Urinary bladder (tissue), 4 donors: ENCODE results near the gene SPTSSB. TPM values are rescaled to one million over a fixed set of nuclear protein-coding genes. Genes with fewer than 3 reads are reported as not detected.

Experiments
- DNase-seq: peaks from one replicate; pipeline ENCODE4 v3.0.0-alpha.2; 2015; ENCODE audit errors: extremely low spot score
- H3K27ac ChIP-seq: one replicate; pipeline ENCODE4 v1.5.1; 2013; ENCODE audit warnings: low read depth, mild to moderate bottlenecking, moderate library complexity
- H3K36me3 ChIP-seq: one replicate; pipeline ENCODE4 v1.6.1; 2013; ENCODE audit warnings: mild to moderate bottlenecking, moderate library complexity; ENCODE audit not compliant: insufficient read depth
- H3K4me1 ChIP-seq: one replicate; pipeline ENCODE4 v1.6.1; 2013; ENCODE audit warnings: mild to moderate bottlenecking, moderate library complexity; ENCODE audit not compliant: insufficient read depth
- H3K4me3 ChIP-seq: one replicate; pipeline ENCODE4 v1.5.1; 2013; ENCODE audit warnings: low read depth, low read length
- WGBS: extraction: QIAGEN DNeasy Blood & Tissue Kit; methylation state at CpG from one replicate; pipeline ENCODE4 v1.1.7; 2013; 5-methylcytosine and 5-hydroxymethylcytosine counted together
- polyA plus RNA-seq: library from polyadenylated mRNA; stranded (reverse); fragments of 200-250 nt; gene quantifications from one replicate; pipeline ENCODE4 v1.2.3, GENCODE V29; 2013
- total RNA-seq: library from RNA; depleted of rRNA; stranded (reverse); fragments of >200 nt; gene quantifications from one replicate; pipeline ENCODE4 v1.2.3, GENCODE V29; 2014
- donor health status: healthy with polysubstance abuse.
- donor health status: healthy.

Gene SPTSSB
- total and polyA plus RNA-seq, 2 donors = 11.1 to 74.9 TPM

DNA sequence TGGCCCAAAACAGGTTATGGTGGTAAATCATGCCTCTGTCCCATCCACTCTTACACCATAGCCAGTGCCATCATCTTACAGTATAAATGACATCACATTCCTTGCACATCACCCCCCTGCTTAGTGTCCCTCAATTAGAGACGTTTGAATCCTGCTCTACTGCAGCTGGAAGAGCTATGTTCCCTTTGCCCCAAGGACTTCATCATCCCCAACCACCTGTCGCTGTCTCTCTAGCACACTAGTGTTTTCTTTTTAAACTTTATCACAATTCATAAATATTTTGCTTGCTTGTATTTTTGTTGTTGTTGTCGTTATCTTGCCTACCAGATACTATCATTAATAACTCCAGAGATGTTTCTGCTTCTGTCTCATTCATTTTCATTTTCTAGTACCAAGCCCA lies 28.7 kb downstream of the SPTSSB start:
- Histone ChIP-seq H3K4me3 (no peak overlapping the region), H3K4me1 (no peaks in the 10 kb centered on the region), H3K27ac (no peak overlapping the region), H3K36me3 (peaks cover 4% of the 10 kb centered on the region)
- DNase-seq = no peak
- 73% methylated on average over 3 of the region's 3 CpGs for WGBS

DNA sequence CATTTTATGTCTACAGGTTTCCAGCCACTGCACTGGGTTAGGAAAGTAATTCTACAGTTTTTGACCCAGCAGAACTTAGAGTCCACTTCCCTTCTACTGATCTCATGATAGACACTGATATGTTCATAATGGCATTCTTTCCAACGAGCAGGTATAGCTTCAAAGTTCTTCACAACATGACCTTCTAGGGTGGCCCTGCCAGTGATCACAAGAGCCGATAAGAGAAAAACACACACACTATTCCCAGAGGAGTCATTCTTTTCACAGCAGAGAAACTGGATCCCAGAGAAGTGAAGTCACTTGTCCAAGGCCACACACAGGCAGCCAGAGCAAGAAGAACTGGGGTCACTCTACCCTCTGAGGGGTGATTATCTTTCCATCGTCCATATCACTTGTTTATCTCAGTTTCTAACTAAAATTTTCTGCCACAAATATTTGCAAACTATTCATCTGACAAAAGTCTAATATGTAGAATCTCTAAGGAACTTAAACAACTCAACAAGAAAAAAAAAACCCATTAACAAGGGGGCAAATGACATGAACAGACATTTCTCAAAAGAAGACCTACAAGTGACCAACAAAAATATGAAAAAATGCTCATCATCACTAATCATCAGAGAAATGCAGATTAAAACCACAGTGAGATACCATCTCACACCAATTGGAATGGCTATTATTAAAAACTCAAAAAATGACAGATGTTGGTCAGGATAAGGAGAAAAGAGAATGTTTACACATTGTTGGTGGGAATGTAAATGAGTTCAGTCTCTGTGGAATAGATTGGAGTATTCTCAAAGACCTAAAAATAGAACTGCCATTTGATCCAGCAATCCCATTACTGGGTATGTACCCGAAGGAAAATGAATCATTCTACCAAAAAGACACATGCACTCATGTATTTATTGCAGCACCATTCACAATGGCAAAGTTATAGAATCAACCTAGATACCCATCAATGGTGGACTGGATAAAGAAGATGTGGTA lies 31.5 kb downstream of the SPTSSB start:
- no peak for DNase-seq
- Histone ChIP-seq H3K27ac (no peak overlapping the region), H3K4me3 (no peak overlapping the region), H3K4me1 (no peaks in the 10 kb centered on the region), H3K36me3 (peaks cover 3% of the 10 kb centered on the region)
- 48% methylated on average over 4 of the region's 4 CpGs for WGBS

DNA sequence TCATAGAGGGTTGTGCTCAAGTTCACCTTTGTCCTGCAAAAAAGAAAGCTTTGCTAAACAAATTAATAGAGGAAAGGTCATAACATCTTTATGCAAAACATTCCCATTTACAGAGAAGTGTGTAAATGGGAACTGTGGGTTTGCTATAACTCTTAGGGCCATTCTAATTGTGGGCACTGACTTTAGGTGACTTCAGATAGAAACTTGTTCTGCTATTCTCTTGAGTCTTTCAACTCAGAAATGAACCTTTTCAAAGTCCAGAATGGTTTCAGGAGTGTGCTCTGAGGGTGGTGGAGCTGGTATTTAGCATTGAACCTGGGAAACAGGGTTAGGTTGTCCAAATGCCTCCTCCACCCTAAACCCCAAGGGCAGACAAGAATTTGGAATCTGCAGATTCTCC lies 34.0 kb downstream of the SPTSSB start:
- Histone ChIP-seq H3K4me3 (no peak overlapping the region), H3K4me1 (no peaks in the 10 kb centered on the region), H3K36me3 (peaks cover 3% of the 10 kb centered on the region), H3K27ac (no peak overlapping the region)
- DNase-seq = no peak

DNA sequence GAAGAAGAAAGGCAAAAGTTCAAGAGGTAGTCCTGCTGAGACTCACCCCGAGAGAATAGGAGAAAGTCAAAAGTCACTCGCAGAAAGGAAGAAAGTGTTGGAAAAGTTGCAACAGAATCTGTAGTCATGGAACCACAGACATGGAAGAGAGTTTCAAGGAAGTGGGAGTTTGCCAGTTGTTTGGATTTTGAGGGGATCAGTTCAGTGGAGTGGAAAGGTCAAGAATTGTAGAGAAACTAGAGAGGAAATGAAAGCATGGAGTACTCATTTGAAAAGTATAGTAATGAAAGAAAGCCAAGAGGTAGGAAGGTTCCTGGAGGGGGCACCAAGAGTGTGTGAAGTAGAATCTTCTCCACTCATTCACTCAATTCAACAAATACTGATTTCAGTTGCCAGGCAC lies 34.7 kb downstream of the SPTSSB start:
- Histone ChIP-seq H3K4me1 (no peaks in the 10 kb centered on the region), H3K27ac (no peak overlapping the region), H3K36me3 (no peaks in the 10 kb centered on the region), H3K4me3 (no peak overlapping the region)
- 94% methylated on average over 2 of the region's 2 CpGs for WGBS
- DNase-seq = no peak

DNA sequence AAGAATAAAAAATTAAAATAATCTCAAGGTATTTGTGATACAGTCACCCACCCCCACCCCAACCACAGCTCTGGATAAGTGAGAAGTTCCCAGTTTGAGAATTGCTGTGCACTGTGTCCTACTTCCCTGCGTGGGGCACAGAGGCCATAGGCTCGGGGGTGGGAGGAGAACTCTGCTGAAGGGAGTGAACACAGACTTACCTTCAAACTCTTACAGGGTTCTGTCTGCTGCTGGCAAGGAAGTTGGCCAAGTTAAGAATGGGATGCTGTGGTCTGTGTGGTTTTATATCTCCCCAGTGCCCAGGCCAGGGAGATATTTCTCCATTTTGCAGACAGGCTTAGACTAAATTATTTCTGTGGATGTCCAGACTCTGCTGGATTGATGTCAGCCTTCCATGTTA lies 37.6 kb downstream of the SPTSSB start:
- Histone ChIP-seq H3K4me3 (no peak overlapping the region), H3K4me1 (no peaks in the 10 kb centered on the region), H3K27ac (no peak overlapping the region), H3K36me3 (no peaks in the 10 kb centered on the region)
- DNase-seq = no peak
- 66% methylated on average over 2 of the region's 2 CpGs for WGBS

DNA sequence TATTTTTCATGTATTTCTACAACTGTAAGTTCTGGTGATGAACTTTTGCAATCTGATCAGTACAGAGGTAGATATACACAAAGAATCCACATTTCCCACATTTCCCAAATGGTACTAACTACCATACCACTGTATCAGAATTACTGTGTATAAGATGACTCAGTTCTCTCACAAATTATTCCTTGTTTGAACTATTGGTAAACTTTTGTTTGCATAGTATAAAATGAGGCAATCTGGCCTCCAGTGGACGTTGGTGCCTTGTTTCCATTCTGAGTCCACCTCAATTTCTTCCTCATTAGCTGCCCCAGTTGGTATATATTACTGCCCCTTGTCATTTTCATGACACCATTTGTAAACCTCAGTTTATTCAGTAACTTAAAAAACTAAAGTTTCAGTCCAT lies 38.5 kb downstream of the SPTSSB start:
- no peak for DNase-seq
- H3K4me1 ChIP-seq = no peaks in the 10 kb centered on the region
- WGBS = 33% methylated on average over 1 of the region's 1 CpG

DNA sequence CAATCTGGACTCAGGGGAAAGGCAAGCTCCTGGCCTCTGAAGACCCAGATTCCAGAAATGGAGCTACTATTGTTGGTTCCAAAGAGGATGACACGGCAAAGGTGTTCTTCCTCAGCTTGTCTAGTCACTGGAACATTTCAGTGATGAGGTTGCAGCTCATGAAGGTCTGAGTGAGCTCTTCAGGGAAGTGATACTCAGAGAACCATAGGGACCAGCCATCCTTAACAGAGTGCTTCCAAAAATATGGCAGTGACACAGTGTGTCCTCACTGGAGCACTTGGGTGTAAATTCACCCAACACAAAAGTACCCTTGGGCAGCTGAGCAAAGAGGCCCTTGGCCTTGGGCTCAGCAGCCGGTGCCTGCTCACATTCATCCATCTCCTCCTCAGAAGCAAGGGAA lies 46.3 kb downstream of the SPTSSB start:
- no peak overlapping the region for H3K4me3 ChIP-seq
- H3K27ac ChIP-seq = no peak overlapping the region
- 87% methylated on average over 2 of the region's 2 CpGs for WGBS
- no peaks in the 10 kb centered on the region for H3K36me3 ChIP-seq
- no peak for DNase-seq
- no peaks in the 10 kb centered on the region for H3K4me1 ChIP-seq

More for the DNA sequence above, 38.5 kb downstream of the SPTSSB start:
- Histone ChIP-seq H3K36me3 (no peaks in the 10 kb centered on the region), H3K27ac (no peak overlapping the region), H3K4me3 (no peak overlapping the region)

DNA sequence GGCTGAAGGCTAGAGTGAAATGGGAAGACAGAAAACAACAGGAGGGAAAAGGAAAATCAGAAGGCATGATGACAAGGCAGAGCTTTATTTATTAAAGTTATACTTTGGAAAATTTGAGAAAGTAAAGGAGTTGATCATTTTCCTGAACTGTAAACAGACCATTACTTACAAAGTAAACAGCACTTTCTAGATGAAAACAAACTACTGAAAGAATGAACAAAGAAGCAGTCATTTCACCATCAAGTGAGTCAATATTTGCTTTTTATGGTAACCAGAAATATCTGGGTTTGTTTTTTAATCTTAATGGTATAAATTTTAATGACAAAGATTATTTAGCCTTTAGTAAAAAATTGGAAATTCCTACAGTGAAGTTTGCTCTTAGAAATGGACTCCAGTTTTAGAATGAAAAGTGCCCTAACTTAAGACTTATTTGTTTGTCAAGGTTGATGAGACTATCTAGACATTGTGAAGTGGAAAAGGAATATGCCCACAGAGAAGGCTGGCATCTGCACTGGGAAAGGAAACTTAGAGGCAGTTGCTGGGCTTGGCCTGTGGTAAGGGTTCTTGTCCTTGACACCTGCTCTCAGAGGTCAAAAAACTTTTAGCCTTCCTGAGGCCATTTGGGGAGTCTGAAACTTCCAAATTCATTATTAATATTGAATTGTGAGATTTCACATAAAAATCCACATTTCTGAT lies 47.2 kb downstream of the SPTSSB start:
- Histone ChIP-seq H3K4me3 (no peak overlapping the region), H3K36me3 (no peaks in the 10 kb centered on the region), H3K4me1 (no peaks in the 10 kb centered on the region), H3K27ac (no peak overlapping the region)
- DNase-seq = no peak

DNA sequence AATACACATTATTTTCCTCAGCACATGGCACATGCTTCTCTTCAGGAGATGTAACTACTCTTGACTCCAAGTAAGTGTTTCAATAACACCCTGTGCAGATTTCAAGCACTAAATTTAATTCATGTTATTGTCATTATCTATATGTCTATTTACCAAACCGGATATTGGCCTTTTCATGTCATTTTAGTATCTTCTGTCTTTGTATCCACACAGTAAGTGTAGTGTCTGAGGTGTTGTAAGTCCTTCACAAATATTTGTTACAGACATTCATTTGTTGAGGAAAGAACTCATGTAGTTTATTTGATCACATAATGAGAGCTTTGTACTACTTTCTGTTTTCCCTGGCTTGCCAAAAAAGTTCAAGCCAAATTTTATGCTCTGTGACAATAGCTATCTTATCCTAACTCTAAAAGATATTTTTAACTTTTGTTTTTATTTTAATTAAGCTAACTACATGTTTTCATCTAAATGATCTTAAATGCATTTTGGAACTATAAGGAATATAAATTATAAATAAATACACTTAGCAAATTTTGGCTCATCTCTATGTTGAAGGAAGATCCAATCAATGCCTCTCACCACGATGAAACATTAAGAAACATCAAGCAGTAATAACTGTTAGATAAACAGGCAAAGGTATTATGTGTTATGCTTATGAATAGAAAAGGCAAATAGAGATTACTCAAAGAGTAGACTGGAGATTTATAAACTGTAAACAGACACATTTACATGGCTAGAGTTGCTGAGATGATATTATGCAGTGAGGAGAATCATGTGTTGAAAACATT lies 48.3 kb downstream of the SPTSSB start:
- no peak for DNase-seq
- Histone ChIP-seq H3K27ac (no peak overlapping the region), H3K4me3 (no peak overlapping the region), H3K4me1 (no peaks in the 10 kb centered on the region), H3K36me3 (no peaks in the 10 kb centered on the region)
- WGBS = 62% methylated on average over 2 of the region's 2 CpGs

DNA sequence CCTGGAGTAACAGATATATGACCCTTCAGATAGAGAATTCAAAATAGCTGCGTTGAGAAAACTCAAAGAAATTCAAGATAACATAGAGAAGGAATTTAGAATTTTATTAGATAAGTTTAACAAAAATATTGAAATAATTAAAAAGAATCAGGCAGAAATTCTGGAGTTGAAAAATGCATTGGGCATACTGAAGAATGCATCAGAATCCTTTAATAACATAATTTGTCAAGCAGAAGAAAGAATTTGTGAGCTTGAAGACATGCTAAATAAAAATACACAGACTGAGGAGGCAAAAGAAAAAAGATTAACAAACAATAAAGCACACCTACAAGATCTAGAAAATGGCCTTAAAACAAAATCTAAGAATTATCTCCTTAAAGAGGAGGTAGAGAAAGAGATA lies 50.5 kb downstream of the SPTSSB start:
- WGBS = 94% methylated on average over 1 of the region's 1 CpG
- H3K36me3 ChIP-seq = no peaks in the 10 kb centered on the region
- no peak overlapping the region for H3K4me3 ChIP-seq
- H3K27ac ChIP-seq = no peak overlapping the region
- DNase-seq = no peak
- H3K4me1 ChIP-seq = no peaks in the 10 kb centered on the region

DNA sequence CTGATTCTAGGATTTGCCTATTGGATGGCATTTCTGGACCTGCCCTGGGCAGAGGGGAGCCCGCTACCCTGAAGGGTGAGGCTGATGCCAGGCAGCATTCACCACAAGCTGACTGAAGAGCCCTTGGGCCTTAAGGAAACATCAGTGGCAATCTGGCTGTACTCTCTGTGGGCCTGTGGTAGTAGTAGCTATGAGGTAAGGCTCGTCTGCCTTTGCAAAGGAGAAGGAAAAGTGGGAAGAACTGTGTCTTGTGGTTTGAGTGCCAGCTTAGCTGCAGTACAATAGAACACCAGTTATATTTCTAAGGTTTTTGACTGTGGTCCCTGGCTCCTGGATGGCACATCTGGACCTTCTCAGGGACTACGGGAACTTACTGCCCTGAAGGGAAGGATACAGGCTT lies 51.5 kb downstream of the SPTSSB start:
- Histone ChIP-seq H3K27ac (no peak overlapping the region), H3K4me1 (no peaks in the 10 kb centered on the region), H3K4me3 (no peak overlapping the region), H3K36me3 (no peaks in the 10 kb centered on the region)
- DNase-seq = no peak
- 75% methylated on average over 3 of the region's 3 CpGs for whole genome bisulfite sequencing

DNA sequence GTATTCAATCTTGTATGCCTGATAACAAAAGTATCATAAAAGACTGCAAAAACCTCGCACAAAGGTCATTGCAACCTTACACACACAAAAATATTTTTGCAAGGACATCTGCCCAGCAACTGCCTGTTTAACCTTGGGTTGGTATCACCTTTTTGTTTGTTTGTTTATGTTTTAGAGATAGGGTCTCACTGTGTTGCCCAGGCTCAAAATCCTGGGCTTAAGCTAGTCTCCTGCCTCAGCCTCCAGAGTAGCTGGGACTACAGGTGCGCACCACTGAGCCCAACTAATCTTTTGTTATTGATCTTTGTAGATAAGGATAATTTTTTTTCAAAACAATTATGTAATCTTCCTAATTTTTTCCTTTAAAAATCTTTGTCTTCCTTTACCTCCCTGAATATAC lies 54.2 kb downstream of the SPTSSB start:
- no peaks in the 10 kb centered on the region for H3K36me3 ChIP-seq
- no peak for DNase-seq
- no peak overlapping the region for H3K27ac ChIP-seq
- 90% methylated on average over 2 of the region's 2 CpGs for WGBS
- H3K4me3 ChIP-seq = no peak overlapping the region
- H3K4me1 ChIP-seq = no peaks in the 10 kb centered on the region

DNA sequence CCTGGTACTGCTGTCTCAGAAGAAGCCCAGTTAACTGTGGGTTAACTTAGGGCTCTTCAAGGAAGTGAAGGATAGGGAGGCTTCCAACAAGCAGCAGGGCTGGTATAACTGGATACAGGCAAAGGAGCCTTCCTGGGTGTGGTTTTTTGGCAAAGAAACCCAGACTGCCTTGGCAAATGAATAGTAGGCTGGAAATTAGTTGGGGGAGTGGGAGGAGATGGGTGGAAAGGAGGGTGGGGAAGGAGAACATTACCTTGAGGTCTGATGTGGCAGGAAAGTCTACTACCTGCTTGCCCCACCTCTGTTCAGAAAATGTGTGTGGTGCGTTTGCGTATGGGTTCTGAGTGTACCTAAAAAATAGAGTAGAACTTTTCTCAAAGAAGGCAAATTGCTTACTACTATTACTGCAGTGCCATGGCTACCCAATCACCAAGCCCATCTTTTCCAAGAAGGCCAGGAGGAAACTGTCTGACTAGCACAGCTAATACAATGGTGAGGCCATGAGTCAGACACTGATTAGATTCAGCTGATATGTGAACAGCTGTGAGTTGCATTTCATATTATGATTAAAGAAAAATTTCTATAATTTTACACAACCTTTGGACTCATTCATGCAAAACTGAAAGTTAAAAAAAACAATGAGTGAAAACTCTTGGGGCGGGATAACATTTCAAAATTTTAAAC lies 55.2 kb downstream of the SPTSSB start:
- Histone ChIP-seq H3K36me3 (no peaks in the 10 kb centered on the region), H3K4me1 (no peaks in the 10 kb centered on the region), H3K27ac (no peak overlapping the region), H3K4me3 (no peak overlapping the region)
- no peak for DNase-seq
- 89% methylated on average over 3 of the region's 3 CpGs for WGBS
